Tibial nerve (tissue), 4 donors: Measurements from ENCODE around the gene COA8. TPM values are rescaled to one million over a fixed set of nuclear protein-coding genes. Genes with fewer than 3 reads are reported as not detected.

ENCODE experiments used
- DNase-seq, 2 donors: peaks; one replicate each; pipeline ENCODE4 v3.0.0-alpha.2; 2019; ENCODE audit warnings: low spot score in 2 of 2
- H3K27ac ChIP-seq, 4 donors: fragments of 200-600 bp; sonication (generic) in 3 of 4; one replicate each; pipeline ENCODE4 v1.5.1; 2017 to 2019; ENCODE audit warnings: mild to moderate bottlenecking in 1 of 4
- H3K27me3 ChIP-seq, 2 donors: fragments of 200-600 bp; sonication (generic) in 1 of 2; one replicate each; pipeline versions ENCODE4 v1.5.1 to v1.6.0; 2017 to 2019
- H3K36me3 ChIP-seq, 3 donors: fragments of 200-600 bp; sonication (generic); one replicate each; pipeline ENCODE4 v1.5.1; 2018 to 2019
- H3K4me1 ChIP-seq, 4 donors: fragments of 200-600 bp; sonication (generic) in 3 of 4; one replicate each; pipeline ENCODE4 v1.5.1; 2017 to 2019
- H3K4me3 ChIP-seq, 4 donors: fragments of 200-600 bp; sonication (generic) in 3 of 4; one replicate each; pipeline ENCODE4 v1.5.1; 2017 to 2019; ENCODE audit warnings: mild to moderate bottlenecking in 1 of 4, moderate library complexity in 1 of 4
- H3K9me3 ChIP-seq, 4 donors: fragments of 200-600 bp; sonication (generic) in 3 of 4; one replicate each; pipeline ENCODE4 v1.5.1; 2017 to 2019
- EP300 ChIP-seq, 2 donors: sonication (generic); formaldehyde crosslinking; IDR thresholded peaks; one replicate each; pipeline ENCODE4 v1.6.1; 2017; ENCODE audit warnings: antibody characterized with exemption in 2 of 2, mild to moderate bottlenecking in 1 of 2
- POLR2A ChIP-seq, 2 donors: fragments of 450-650 bp; IDR thresholded peaks; one replicate each; pipeline ENCODE4 v1.6.1; 2017; ENCODE audit warnings: antibody characterized with exemption in 2 of 2, mild to moderate bottlenecking in 2 of 2, moderate library complexity in 2 of 2
- WGBS, 2 donors: methylation state at CpG; one replicate each; pipeline ENCODE4 v1.1.5; 2018; 5-methylcytosine and 5-hydroxymethylcytosine counted together
- total RNA-seq, 4 donors: library from RNA; depleted of rRNA; stranded (reverse); fragments of >200 nt; gene quantifications; one replicate each; pipeline ENCODE4 v1.1.0, GENCODE V29; 2016
- TF ChIP-seq, protein P1 (sequence below), 5 experiments: fragments of 200-600 bp in 3 of 5; fragments of 450-650 bp in 2 of 5; sonication (generic) in 3 of 5; IDR thresholded peaks; one replicate each; pipeline ENCODE4 v1.5.1; 2016 to 2019; ENCODE audit warnings: antibody characterized with exemption in 5 of 5, mild to moderate bottlenecking in 3 of 5, moderate library complexity in 2 of 5

The COA8 gene
- total RNA-seq, 4 donors from 2014 or later: 7.2 to 31.6 (median 12.3) TPM

DNA sequence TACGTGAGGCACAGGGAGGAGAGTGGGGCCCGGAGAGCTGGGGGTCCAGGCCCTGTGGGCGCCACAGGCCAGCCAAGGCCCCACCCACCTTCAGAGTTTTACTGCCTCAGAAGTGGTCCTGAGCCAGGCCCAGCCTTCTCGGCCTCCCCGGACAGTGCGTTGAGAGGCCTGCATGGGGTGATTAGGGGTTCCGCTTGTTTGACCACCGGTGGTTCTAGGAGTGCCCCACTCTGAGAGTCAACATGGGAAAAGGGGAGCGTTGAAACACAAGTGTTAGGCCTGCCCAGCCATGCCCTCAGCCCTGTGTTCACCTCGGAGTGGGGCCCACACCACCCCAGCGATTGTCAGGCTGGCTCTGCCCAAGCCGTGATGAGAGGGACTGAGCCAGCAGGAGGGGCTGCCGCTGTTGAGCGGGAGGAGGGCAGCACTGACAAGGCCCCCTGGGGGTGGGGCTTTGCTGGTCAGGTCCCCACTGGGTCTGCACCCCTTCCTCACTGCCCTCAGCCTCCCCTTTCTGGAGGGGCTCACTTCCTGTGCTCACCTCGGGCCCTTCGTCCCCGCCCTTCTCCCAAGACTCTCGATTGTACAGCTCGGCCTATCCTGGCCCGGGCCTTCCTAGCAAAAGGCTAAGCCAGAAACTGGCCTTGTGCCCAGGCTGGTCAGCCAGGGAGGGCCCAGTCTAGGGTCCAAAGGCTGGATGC, 44.9 kb upstream of the COA8 start:
- TF ChIP-seq, protein P1, sequence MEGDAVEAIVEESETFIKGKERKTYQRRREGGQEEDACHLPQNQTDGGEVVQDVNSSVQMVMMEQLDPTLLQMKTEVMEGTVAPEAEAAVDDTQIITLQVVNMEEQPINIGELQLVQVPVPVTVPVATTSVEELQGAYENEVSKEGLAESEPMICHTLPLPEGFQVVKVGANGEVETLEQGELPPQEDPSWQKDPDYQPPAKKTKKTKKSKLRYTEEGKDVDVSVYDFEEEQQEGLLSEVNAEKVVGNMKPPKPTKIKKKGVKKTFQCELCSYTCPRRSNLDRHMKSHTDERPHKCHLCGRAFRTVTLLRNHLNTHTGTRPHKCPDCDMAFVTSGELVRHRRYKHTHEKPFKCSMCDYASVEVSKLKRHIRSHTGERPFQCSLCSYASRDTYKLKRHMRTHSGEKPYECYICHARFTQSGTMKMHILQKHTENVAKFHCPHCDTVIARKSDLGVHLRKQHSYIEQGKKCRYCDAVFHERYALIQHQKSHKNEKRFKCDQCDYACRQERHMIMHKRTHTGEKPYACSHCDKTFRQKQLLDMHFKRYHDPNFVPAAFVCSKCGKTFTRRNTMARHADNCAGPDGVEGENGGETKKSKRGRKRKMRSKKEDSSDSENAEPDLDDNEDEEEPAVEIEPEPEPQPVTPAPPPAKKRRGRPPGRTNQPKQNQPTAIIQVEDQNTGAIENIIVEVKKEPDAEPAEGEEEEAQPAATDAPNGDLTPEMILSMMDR (IDR thresholded peaks at IDR 0.05): no peak
- no peak for TF ChIP-seq POLR2A (IDR thresholded peaks at IDR 0.05)
- TF ChIP-seq EP300 (IDR thresholded peaks at IDR 0.05): no peak
- 18 to 25% methylated on average over 17 to 20 of the region's 20 CpGs for WGBS, 2 donors
- H3K36me3 ChIP-seq: no peaks in the 10 kb centered on the region
- H3K27me3 ChIP-seq: no peaks in the 10 kb centered on the region
- H3K4me3 ChIP-seq: no peak overlapping the region
- H3K4me1 ChIP-seq: peaks cover 0 to 69% (median 46%) of the 10 kb centered on the region in 4 donors
- DNase-seq: no peak
- peak overlapping the region; percentile 49 to 90 (median 80) for H3K27ac ChIP-seq
- H3K9me3 ChIP-seq: no peaks in the 10 kb centered on the region

DNA sequence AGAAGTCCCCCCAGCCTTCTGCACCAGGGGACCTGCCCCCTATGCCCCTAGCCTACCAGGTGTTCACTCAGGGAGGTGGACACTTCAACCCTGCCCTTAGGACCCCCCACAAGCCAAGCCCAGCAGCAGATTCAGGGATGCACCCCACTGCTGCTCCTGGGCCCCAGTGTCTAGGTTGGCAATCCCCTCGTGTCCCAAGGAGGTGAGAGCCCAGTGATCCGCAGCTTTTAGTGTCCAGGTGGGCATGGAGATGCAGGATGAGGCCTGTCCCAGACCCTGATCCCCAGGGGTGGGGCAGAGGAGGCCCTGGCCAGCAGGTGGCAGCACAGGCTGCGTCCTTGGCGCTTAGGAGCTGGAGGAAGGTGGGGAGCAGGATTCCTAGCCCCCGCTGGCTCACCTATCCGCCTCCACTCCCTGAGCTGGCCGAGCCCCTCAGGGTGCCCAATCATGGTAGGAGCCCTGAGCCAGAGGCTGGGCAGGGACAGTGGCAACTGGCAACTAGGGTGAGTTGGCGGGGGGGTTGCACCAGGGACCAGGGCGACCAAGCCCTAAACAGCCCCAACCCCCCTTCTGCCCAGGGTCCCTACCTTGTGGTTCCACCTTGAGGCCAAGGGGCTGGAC, 44.2 kb upstream of the COA8 start:
- peak; percentile 59 to 69 for DNase-seq
- 41 to 42% methylated on average over 7 to 9 of the region's 9 CpGs for WGBS, 2 donors
- TF ChIP-seq, protein P1 (IDR thresholded peaks at IDR 0.05): peak; percentile 79 to 97 (median 90)
- TF ChIP-seq EP300 (IDR thresholded peaks at IDR 0.05): no peak
- H3K27me3 ChIP-seq: no peaks in the 10 kb centered on the region
- peaks cover 0 to 69% (median 45%) of the 10 kb centered on the region in 4 donors for H3K4me1 ChIP-seq
- H3K36me3 ChIP-seq: no peaks in the 10 kb centered on the region
- no peaks in the 10 kb centered on the region for H3K9me3 ChIP-seq
- H3K27ac ChIP-seq: peak overlapping the region; percentile 49 to 90 (median 80)
- H3K4me3 ChIP-seq: no peak overlapping the region

DNA sequence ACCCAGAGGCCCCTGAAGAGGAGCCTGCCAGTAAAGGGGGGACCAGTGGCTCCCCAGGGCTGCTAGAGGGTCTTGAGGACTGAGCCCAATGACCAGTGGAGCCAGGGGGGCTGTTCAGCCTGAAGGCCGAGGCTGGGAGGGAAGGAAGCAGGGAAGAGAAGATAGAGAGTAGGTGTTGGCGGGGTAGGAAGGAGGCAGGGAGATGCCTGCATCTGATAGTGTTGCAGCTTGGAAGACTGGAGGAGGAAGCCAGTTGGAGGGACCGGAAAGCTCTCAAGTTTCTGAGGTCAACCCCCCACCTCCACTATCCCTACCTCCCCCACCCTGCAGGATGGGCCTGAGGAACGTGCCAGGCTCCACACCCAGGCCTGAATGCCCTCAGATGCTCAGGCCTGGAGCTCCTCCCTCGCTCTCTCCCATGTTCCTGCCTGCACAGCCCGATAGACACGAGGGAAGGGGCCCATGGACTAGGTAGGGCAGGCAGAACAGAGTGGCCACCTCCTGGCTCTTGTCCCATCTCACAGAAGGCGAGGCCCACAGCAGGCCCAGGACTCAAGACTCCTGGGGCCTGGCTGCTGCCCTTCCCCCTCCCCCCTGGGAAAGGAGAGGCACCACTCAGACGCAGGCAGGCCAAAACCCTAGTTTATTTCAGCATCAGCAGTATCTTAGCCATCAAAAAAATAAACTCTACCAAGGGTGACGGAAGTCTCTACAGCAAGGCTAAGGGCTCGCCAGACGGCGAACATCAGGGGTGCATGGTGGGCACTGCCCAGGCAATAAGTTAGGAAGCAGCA, 43.5 kb upstream of the COA8 start:
- TF ChIP-seq EP300 (IDR thresholded peaks at IDR 0.05) (no peak), POLR2A (IDR thresholded peaks at IDR 0.05) (no peak)
- TF ChIP-seq, protein P1 (IDR thresholded peaks at IDR 0.05): no peak
- DNase-seq: no peak
- no peaks in the 10 kb centered on the region for H3K27me3 ChIP-seq
- WGBS, 2 donors: 45 to 48% methylated on average over 12 to 13 of the region's 13 CpGs
- no peak overlapping the region for H3K4me3 ChIP-seq
- H3K36me3 ChIP-seq: no peaks in the 10 kb centered on the region
- H3K9me3 ChIP-seq: no peaks in the 10 kb centered on the region
- H3K27ac ChIP-seq: peak overlapping the region; percentile 49 to 90 (median 80)
- peaks cover 0 to 65% (median 41%) of the 10 kb centered on the region in 4 donors for H3K4me1 ChIP-seq

GRCh38 chr14:103519837-103520212, 42.9 kb upstream of the COA8 start:
- no peaks in the 10 kb centered on the region for H3K9me3 ChIP-seq
- H3K27ac ChIP-seq: peak overlapping the region in 3 of 4 donors; percentile 69 to 90 (median 90)
- 52 to 68% methylated on average over 9 to 14 of the region's 22 CpGs for WGBS, 2 donors
- peaks cover 0 to 65% (median 41%) of the 10 kb centered on the region in 4 donors for H3K4me1 ChIP-seq
- TF ChIP-seq EP300 (IDR thresholded peaks at IDR 0.05): no peak
- TF ChIP-seq, protein P1 (IDR thresholded peaks at IDR 0.05): no peak
- no peak for TF ChIP-seq POLR2A (IDR thresholded peaks at IDR 0.05)
- no peaks in the 10 kb centered on the region for H3K36me3 ChIP-seq
- H3K4me3 ChIP-seq: no peak overlapping the region
- no peak for DNase-seq
- H3K27me3 ChIP-seq: no peaks in the 10 kb centered on the region
